Lung microvascular endothelial cell (primary cell): ENCODE measurements around the gene SECISBP2. TPM values are rescaled to one million over a fixed set of nuclear protein-coding genes. Genes with fewer than 3 reads are reported as not detected.
A peak's percentile ranks its signal among the peaks of the same experiment; 100 is the strongest.

ENCODE experiments used
- DNase-seq, 2 donors: peaks; one replicate each; pipeline versions ENCODE4 v3.0.0 to v3.0.0-alpha.2; 2010; ENCODE audit warnings: low read depth in 2 of 2
- total RNA-seq: library from RNA; depleted of rRNA; stranded (reverse); fragments of >200 nt; gene quantifications from 2 replicates; pipeline ENCODE4 v1.2.1, GENCODE V29; 2014

Gene SECISBP2
- total RNA-seq, 1 donor from 2014 or later: 27.4 TPM

GRCh38 chr9:89346696-89347095 is 28.4 kb downstream of the SECISBP2 start:
- no peak for DNase-seq

GRCh38 chr9:89347651-89348050 is 29.4 kb downstream of the SECISBP2 start:
- DNase-seq: no peak

GRCh38 chr9:89349607-89350006 is 31.3 kb downstream of the SECISBP2 start:
- no peak for DNase-seq

- DNase-seq: no peak
These were observed 32.8 kb downstream of the SECISBP2 start for GRCh38 chr9:89350988-89351557.

GRCh38 chr9:89351584-89352300 is 33.4 kb downstream of the SECISBP2 start:
- no peak for DNase-seq

GRCh38 chr9:89352451-89352850 is 34.2 kb downstream of the SECISBP2 start:
- no peak for DNase-seq

- no peak for DNase-seq
These were observed 34.8 kb downstream of the SECISBP2 start for GRCh38 chr9:89352874-89353649.

- DNase-seq: no peak
These were observed 35.7 kb downstream of the SECISBP2 start for GRCh38 chr9:89353989-89354388.

- no peak for DNase-seq
These were observed 36.2 kb downstream of the SECISBP2 start for GRCh38 chr9:89354471-89354870.

GRCh38 chr9:89356782-89357181 is 38.5 kb downstream of the SECISBP2 start:
- no peak for DNase-seq

GRCh38 chr9:89357331-89358197 is 39.3 kb downstream of the SECISBP2 start:
- DNase-seq: no peak

- DNase-seq: no peak
These were observed 40.1 kb downstream of the SECISBP2 start for GRCh38 chr9:89358376-89358916.

- DNase-seq: peak; percentile 18 to 38
These were observed 40.7 kb downstream of the SECISBP2 start for GRCh38 chr9:89358985-89359384.

GRCh38 chr9:89359751-89360261 is 41.5 kb downstream of the SECISBP2 start:
- DNase-seq: peak; percentile 50 to 61

- DNase-seq: peak; percentile 17 to 38
These were observed 42.2 kb downstream of the SECISBP2 start for GRCh38 chr9:89360465-89360864.

GRCh38 chr9:89361031-89361430 is 42.7 kb downstream of the SECISBP2 start:
- DNase-seq: no peak

- no peak for DNase-seq
These were observed 43.7 kb downstream of the SECISBP2 start for GRCh38 chr9:89361816-89362646.

GRCh38 chr9:89362647-89363310 is 44.5 kb downstream of the SECISBP2 start:
- no peak for DNase-seq

- no peak for DNase-seq
These were observed 45.0 kb downstream of the SECISBP2 start for GRCh38 chr9:89363311-89363670.
